ENCODE data around the gene MAS1L.

Gene MAS1L

DNA sequence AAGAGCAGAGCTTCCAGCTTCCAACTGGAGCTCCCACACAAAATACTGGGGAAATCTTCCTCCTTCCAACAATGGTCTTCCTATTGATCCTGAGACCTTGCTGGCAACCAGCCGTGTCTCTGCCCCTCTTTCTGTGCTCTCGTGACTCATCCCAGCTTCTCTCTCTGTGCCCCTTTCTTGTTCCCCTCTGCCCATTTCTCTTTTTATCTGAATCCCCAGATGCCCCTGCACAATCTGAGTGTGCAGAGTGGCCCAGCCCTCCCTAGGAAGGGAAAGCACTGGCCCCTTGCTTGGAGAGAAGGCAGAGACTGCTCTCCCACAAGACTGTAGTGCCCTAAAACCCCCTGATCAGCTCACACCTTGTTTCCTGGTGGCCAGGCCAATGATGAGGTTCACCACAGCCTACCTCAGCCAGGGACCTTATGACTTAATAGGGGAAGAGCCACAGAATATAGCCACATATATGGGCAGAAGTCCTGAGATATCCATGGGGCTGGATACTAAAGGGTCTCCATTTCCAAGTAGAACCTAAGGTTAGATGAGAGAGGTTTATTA, 23.1 kb upstream of the MAS1L start:
- DNase-seq (ENCODE audit: low read depth in 2 of 2, low spot score in 1 of 2) = no peak

DNA sequence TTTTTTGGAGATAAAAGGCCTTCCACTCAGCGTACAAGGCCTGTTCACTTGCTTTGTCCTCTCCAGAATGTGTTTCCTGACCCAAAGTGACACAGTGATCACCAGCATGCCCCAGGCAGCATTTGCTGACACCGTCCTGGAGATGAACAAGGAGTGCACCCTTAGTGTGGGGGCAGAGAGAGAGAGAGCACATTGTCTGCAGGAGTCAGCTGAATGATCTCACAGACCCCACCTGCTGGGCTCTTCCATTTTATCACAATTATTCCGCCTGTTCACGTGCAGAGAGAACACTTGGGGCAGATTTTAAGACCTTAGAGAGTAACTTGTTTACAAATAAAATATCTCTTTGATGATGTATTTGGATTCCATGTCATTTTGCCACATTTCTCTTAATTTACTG, 22.4 kb upstream of the MAS1L start:
- DNase-seq (ENCODE audit: low read depth in 2 of 2, low spot score in 1 of 2) = no peak

DNA sequence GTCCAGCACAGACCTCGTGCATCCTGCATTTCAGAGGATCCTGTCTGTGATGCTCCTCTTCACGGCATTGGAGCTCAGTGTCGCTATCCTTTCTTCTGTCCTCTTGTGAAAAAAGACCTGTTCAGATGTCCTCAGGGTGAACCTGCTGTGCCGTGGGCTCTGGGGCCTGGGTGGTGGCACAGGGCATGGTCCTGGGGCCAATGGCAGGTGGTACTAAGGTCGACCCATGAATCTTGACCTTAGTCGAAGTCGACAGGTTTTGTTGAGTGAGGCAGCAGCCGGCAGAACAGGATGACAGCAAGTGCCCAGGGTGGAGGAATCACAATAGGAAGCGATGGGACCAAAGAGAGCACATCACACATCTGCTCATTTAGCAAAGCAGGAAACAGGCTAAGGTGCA, 22.0 kb upstream of the MAS1L start:
- DNase-seq (ENCODE audit: low read depth in 2 of 2, low spot score in 1 of 2) = no peak

DNA sequence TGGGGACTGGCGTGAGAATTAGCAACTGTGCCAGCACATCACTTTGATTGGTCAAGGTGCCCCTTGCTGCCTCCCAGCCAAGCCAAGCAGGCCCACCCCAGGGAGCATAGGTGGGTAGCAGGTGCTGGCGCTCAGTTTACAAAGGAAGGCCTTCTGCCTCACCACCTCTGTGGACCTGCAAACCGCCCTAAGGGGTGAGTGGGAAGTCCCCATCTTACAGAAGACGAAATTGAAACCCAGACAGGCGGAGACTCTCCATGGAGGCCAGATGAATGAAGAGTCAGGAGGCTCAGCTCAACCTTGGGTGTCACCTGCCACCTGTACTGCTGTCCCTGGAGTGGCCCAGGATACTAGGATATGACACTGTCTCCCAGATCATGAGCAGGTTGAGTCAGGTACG, 21.5 kb upstream of the MAS1L start:
- DNase-seq (ENCODE audit: low read depth in 2 of 2, low spot score in 1 of 2) = no peak

DNA sequence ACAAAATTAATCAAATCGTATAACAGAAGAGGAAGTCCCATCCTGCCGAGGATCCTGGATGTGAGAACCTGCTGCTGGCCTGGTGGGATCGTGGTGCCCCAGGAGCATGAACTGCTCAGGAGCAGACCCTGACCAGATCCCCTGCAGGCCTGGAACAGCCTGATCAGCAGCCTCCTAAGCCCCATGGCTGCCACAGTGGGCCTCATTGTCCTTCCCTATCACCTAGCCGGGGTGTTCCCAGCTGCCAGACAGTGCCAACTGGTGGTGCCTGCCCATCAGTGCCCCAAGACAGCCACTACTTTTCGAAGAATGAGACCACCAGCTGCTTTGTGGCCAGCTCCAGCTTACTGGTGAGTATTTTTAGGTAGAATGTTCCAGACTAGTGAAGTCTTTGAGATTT, 19.6 kb upstream of the MAS1L start:
- no peak for DNase-seq (ENCODE audit: low read depth in 2 of 2, low spot score in 1 of 2)

GRCh38 chr6:29506446-29507067, 18.8 kb upstream of the MAS1L start:
- no peak for DNase-seq (ENCODE audit: low read depth in 2 of 2, low spot score in 1 of 2)

- DNase-seq (ENCODE audit: low read depth in 2 of 2, low spot score in 1 of 2) = no peak
These were observed 18.1 kb upstream of the MAS1L start for GRCh38 chr6:29505808-29506207.

DNA sequence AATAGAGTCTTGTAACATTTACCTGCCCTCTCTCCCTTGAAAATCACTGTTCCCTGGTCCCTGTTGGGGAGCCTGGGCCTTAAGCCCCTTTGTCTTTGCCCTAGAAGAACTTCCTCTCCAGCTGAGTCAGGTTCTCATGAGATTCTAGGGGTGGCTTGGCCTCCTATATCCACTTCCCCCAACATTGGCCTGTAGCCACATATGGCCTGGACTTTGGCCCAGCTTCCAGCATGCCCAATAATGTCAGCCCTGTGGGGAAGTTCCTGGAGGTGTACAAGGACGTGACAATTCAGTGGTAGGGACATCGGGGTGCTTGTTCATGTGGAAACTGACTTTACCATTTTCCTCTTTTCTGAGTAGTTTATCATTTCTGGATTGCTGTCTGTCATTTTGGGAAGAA, 17.2 kb upstream of the MAS1L start:
- DNase-seq (ENCODE audit: low read depth in 2 of 2, low spot score in 1 of 2) = no peak

- DNase-seq (ENCODE audit: low read depth in 2 of 2, low spot score in 1 of 2) = no peak
These were observed 14.8 kb upstream of the MAS1L start for GRCh38 chr6:29502597-29502996.

DNA sequence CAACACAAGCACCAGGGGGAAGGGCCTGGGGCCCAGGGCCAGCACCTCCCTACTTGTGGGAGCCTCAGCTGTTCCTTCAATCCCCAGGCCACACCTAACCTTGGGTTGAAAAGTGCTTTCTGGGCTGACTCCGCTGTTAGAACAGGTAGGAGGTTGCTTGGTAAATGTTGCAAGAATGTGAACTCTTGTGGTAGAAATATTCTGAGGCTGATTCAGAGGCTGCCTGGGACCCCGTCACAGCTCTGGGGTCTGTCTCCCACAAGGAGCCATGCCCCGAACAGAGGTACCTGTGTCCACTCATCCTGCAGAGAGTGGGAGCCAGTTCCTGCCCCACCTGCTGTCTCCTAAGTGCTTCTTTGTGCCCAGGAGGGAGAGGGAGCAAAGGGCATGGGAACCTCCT, 14.4 kb upstream of the MAS1L start:
- no peak for DNase-seq (ENCODE audit: low read depth in 2 of 2, low spot score in 1 of 2)

- DNase-seq (ENCODE audit: low read depth in 2 of 2, low spot score in 1 of 2) = no peak
These were observed 13.3 kb upstream of the MAS1L start for GRCh38 chr6:29501106-29501505.

- DNase-seq (ENCODE audit: low read depth in 2 of 2, low spot score in 1 of 2) = no peak
These were observed 12.8 kb upstream of the MAS1L start for GRCh38 chr6:29500594-29500993.

GRCh38 chr6:29499704-29500103, 11.9 kb upstream of the MAS1L start:
- DNase-seq (ENCODE audit: low read depth in 2 of 2, low spot score in 1 of 2) = no peak

- DNase-seq (ENCODE audit: low read depth in 2 of 2, low spot score in 1 of 2) = no peak
These were observed 9.2 kb upstream of the MAS1L start for GRCh38 chr6:29496961-29497360.

DNA sequence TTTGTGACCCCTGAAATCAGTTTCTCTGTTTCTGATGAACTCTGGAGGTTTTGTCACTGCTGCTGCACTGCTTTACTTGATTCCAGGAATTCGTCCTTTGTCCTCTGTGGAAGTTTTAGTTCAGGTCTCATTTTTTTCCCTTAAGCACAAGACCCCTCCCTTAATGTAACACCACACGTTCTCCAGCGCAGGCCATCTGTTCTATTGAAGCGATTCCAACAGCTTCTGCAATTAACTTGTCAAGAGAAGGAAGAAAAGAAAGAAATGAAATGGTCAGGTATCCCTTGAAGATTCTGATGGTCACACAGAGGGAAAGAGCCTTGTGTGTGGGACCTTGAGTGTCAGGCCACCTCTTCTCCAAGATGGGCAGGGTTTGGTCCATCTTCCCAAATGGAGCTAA, 7.8 kb upstream of the MAS1L start:
- DNase-seq (ENCODE audit: low read depth in 2 of 2, low spot score in 1 of 2) = no peak

GRCh38 chr6:29494131-29494530, 6.4 kb upstream of the MAS1L start:
- no peak for DNase-seq (ENCODE audit: low read depth in 2 of 2, low spot score in 1 of 2)

DNA sequence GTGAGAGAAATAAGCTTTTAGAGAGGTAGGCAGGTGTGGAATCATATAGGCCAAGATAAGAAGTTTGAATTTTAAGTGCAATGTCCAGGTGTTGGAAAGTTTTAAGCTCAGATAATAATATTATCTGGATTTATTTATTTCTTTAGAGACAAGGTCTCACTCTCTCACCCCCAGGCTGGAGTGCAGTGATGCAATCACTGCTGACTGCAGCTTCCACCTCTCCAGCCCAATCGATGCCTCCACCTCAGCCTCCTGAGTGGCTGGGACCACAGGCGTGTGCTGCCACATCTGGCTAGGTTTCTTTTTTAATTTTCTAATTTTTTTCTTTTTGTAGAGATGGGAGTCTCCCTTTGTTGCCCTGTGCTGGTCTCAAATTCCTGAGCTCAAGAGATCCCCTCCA, 5.5 kb upstream of the MAS1L start:
- DNase-seq (ENCODE audit: low read depth in 2 of 2, low spot score in 1 of 2) = no peak

- no peak for DNase-seq (ENCODE audit: low read depth in 2 of 2, low spot score in 1 of 2)
These were observed 3.8 kb upstream of the MAS1L start for GRCh38 chr6:29491574-29491973.

DNA sequence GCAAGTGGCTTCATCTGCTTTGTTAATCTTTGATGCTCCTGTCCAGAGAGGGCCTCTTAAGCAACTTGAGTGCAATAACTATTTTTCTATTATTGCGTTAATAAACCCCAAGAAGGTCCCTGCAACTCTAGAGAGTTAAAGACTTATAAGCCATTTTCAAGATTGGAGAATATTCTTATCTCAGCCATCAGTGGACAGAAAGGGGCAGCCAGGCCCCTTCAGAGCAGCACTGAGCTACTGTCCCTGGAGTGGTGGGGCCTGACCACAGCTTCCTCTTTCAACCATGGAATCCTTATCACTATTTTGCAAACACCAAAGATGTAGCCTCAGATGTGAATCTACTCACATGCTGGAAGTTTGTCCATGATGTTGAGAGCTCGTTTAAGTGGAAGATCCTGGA, 2.8 kb upstream of the MAS1L start:
- no peak for DNase-seq (ENCODE audit: low read depth in 2 of 2, low spot score in 1 of 2)

DNA sequence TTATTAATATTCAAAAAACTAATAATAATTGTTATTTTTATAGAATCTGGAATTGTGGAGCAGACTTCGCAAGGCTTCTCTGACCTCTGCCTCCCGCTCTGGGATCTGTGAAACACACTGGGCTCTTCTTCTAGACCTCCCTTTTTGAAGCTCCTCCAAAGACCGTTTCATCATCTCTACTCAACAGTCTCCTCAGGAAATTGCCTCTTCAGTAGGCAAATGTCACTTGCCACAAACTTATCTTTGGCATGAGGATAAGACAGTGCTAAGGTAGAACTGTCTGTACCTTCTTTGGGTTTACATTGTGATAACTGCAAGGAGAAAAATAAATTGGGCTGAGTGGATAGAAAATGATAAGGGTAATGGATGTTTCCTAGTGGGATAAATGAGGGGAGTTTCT, 2.3 kb upstream of the MAS1L start:
- DNase-seq (ENCODE audit: low read depth in 2 of 2, low spot score in 1 of 2) = no peak

DNA sequence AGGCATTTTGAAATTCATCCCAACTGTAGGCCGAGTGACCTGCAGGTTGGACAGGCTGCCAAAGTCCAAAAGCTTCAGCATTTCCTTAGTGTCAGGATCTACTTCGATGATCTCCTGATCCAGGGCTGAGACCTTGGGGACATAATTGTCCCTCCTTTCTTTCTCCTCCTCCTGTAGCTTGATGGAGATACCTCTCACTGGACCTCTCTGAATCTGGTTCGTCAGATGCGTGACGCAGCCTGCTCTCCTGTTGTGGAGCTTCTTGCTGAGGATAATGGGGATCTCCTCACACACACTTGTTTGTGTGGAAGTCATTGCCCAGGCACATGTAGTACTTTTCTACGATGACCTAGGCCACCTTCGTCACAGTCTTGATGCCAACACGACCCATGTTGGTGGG, 1.5 kb upstream of the MAS1L start:
- no peak for DNase-seq (ENCODE audit: low read depth in 2 of 2, low spot score in 1 of 2)

DNA sequence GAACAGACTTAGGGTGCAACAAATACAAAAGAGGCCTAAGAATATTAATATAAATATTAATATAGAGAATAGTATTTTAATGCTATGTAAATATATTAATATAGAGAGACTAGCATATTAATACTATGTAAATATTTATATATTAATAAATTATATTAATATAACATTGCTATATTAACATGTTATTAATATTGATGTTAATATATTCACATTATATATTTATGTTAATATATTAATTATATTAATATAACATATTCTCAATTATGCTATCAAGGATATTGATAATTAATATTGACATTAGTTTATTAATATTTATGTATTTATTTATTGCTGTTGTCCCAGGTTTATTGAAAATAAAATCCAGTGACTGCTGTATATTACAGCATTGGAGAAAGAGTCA, 1.1 kb upstream of the MAS1L start:
- DNase-seq (ENCODE audit: low read depth in 2 of 2, low spot score in 1 of 2) = no peak

- DNase-seq (ENCODE audit: low read depth in 2 of 2, low spot score in 1 of 2) = no peak
These were observed 625 bp downstream of the MAS1L start for GRCh38 chr6:29487131-29487530.

DNA sequence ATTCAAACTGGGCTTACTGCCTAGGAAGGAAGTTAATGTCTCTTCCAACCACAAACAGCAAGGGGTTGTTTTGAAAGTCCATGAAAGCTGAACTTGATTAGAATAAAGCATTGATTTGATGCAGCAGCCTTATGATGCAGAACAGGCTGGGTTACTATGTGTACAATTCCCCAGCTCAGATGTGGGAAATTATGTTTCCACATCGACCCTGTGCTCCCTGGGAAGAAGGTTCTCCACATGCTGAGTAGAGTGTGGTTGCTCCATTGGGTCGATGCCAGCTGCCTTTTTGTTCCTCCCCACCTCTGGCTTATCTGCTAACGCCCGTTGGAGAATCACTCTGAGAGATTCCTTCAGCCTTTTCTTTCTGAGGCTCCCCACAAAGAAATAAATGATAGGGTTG, 1.2 kb downstream of the MAS1L start:
- no peak for DNase-seq (ENCODE audit: low read depth in 2 of 2, low spot score in 1 of 2)
